NCI-H1694 (cell line): ENCODE data around the gene DNAJB8.

Experiments used
- DNase-seq: peaks from one replicate; lab custom pipeline; 2025; lab: John Stamatoyannopoulos, UW

The DNAJB8 gene

GRCh38 chr3:128482666-128483656, 16.3 kb upstream of the DNAJB8 start:
- DNase-seq = no peak

GRCh38 chr3:128482175-128482574, 15.5 kb upstream of the DNAJB8 start:
- DNase-seq = no peak

GRCh38 chr3:128481438-128481942, 14.8 kb upstream of the DNAJB8 start:
- DNase-seq = no peak

GRCh38 chr3:128480717-128481437, 14.2 kb upstream of the DNAJB8 start:
- DNase-seq = no peak

GRCh38 chr3:128480278-128480677, 13.6 kb upstream of the DNAJB8 start:
- no peak for DNase-seq

- no peak for DNase-seq
Observed at GRCh38 chr3:128479558-128480086, 12.9 kb upstream of the DNAJB8 start.

GRCh38 chr3:128478576-128479506, 12.2 kb upstream of the DNAJB8 start:
- DNase-seq = no peak

- no peak for DNase-seq
Observed at GRCh38 chr3:128476659-128477058, 10.0 kb upstream of the DNAJB8 start.

GRCh38 chr3:128475355-128475754, 8.7 kb upstream of the DNAJB8 start:
- DNase-seq = no peak

GRCh38 chr3:128473737-128474136, 7.0 kb upstream of the DNAJB8 start:
- no peak for DNase-seq

GRCh38 chr3:128473180-128473519, 6.5 kb upstream of the DNAJB8 start:
- peak; percentile 88 for DNase-seq

- no peak for DNase-seq
Observed at GRCh38 chr3:128472449-128473179, 5.9 kb upstream of the DNAJB8 start.

- no peak for DNase-seq
Observed at GRCh38 chr3:128471720-128472119, 5.0 kb upstream of the DNAJB8 start.

GRCh38 chr3:128471110-128471509, 4.4 kb upstream of the DNAJB8 start:
- DNase-seq = no peak

- DNase-seq = no peak
Observed at GRCh38 chr3:128470134-128470899, 3.6 kb upstream of the DNAJB8 start.

- no peak for DNase-seq
Observed at GRCh38 chr3:128469556-128469955, 2.9 kb upstream of the DNAJB8 start.

- no peak for DNase-seq
Observed at GRCh38 chr3:128468791-128469527, 2.3 kb upstream of the DNAJB8 start.

- no peak for DNase-seq
Observed at GRCh38 chr3:128468285-128468790, 1.6 kb upstream of the DNAJB8 start.

- no peak for DNase-seq
Observed at GRCh38 chr3:128464702-128465101, 2.0 kb downstream of the DNAJB8 start.
